HEK293 (cell line): ENCODE data around the gene ZNF506.

Experiments used
- CTCF ChIA-PET: fragments of 350-600 bp; formaldehyde crosslinking; extraction: SDS; loops from one replicate; lab custom pipeline; 2021; ENCODE audit warnings: antibody characterized with exemption; lab: Yijun Ruan, JAX
- POLR2A ChIA-PET: fragments of 300-600 bp; formaldehyde crosslinking; extraction: SDS; loops from one replicate; lab custom pipeline; 2020; ENCODE audit warnings: antibody characterized with exemption, inconsistent platforms; lab: Yijun Ruan, JAX
- H3K27ac ChIP-seq: fragments of 200-500 bp; sonication (Bioruptor generic); 2 replicates; pipeline ENCODE4 v1.5.1; 2014; ENCODE audit warnings: low read depth, low read length, control low read depth, inconsistent platforms; ENCODE audit errors: extremely low read depth
- H3K36me3 ChIP-seq, 2 experiments: fragments of 200-500 bp in 1 of 2; sonication (Bioruptor generic) in 1 of 2; 1 replicate in 1 of 2; 2 replicates in 1 of 2; pipeline ENCODE4 v1.5.1; 2014 to 2017; ENCODE audit warnings: inconsistent platforms in 2 of 2, low read length in 2 of 2; ENCODE audit not compliant: control insufficient read depth in 2 of 2, insufficient read depth in 1 of 2
- H3K4me1 ChIP-seq: fragments of 200-500 bp; sonication (Bioruptor generic); 2 replicates; pipeline ENCODE4 v1.5.1; 2014; ENCODE audit warnings: mild to moderate bottlenecking, low read length, inconsistent platforms; ENCODE audit not compliant: control insufficient read depth, insufficient read depth
- H3K4me3 ChIP-seq: 2 replicates; pipeline ENCODE4 v1.5.1; 2011; ENCODE audit warnings: low read depth, mild to moderate bottlenecking, control low read depth, low read length, moderate library complexity
- H3K9me3 ChIP-seq: fragments of 200-500 bp; sonication (Bioruptor generic); 2 replicates; pipeline ENCODE4 v1.5.1; 2014; ENCODE audit warnings: low read depth, low read length, inconsistent platforms; ENCODE audit not compliant: control insufficient read depth, insufficient read depth
- GLI2 ChIP-seq: fragments of 450-650 bp; formaldehyde crosslinking; IDR thresholded peaks from 2 replicates; pipeline ENCODE4; 2017; ENCODE audit warnings: missing biosample characterization, missing genetic modification characterization, low read depth, borderline replicate concordance
- GLIS1 ChIP-seq: fragments of 450-650 bp; formaldehyde crosslinking; IDR thresholded peaks from 2 replicates; pipeline ENCODE4 v1.5.1; 2016; ENCODE audit warnings: missing biosample characterization, missing genetic modification characterization
- IKZF3 ChIP-seq: fragments of 450-650 bp; IDR thresholded peaks from 2 replicates; pipeline ENCODE4 v1.5.0; 2018; ENCODE audit warnings: missing biosample characterization, mild to moderate bottlenecking, missing genetic modification characterization, moderate library complexity
- SETDB1 ChIP-seq: IDR thresholded peaks from one replicate; pipeline ENCODE4 v1.6.1; 2017; ENCODE audit warnings: mild to moderate bottlenecking, low read length, moderate library complexity, mixed read lengths; ENCODE audit not compliant: insufficient read length
- SP7 ChIP-seq: fragments of 450-650 bp; formaldehyde crosslinking; IDR thresholded peaks from 2 replicates; pipeline ENCODE4 v1.5.1; 2016; ENCODE audit warnings: missing biosample characterization, missing genetic modification characterization
- ZBTB7A ChIP-seq: fragments of 450-650 bp; formaldehyde crosslinking; IDR thresholded peaks from 2 replicates; pipeline ENCODE4 v1.5.1; 2016; ENCODE audit warnings: low read depth, missing biosample characterization, missing genetic modification characterization
- ZFP3 ChIP-seq: fragments of 450-650 bp; formaldehyde crosslinking; IDR thresholded peaks from 2 replicates; pipeline ENCODE4 v1.5.1; 2016; ENCODE audit warnings: low read depth, missing biosample characterization, missing genetic modification characterization
- ZNF16 ChIP-seq: fragments of 450-650 bp; formaldehyde crosslinking; IDR thresholded peaks from 2 replicates; pipeline ENCODE4 v1.5.1; 2016; ENCODE audit warnings: low read depth, missing biosample characterization, missing genetic modification characterization
- ZNF174 ChIP-seq: fragments of 450-650 bp; formaldehyde crosslinking; IDR thresholded peaks from 2 replicates; pipeline ENCODE4 v1.5.0; 2017; ENCODE audit warnings: missing biosample characterization, mild to moderate bottlenecking, missing genetic modification characterization
- ZNF184 ChIP-seq: fragments of 450-650 bp; IDR thresholded peaks from 2 replicates; pipeline ENCODE4 v1.5.1; 2018; ENCODE audit warnings: missing biosample characterization, mild to moderate bottlenecking, missing genetic modification characterization
- ZNF19 ChIP-seq: fragments of 450-650 bp; formaldehyde crosslinking; IDR thresholded peaks from 2 replicates; pipeline ENCODE4; 2016; ENCODE audit warnings: missing biosample characterization, missing genetic modification characterization, low read depth
- ZNF266 ChIP-seq: fragments of 450-650 bp; formaldehyde crosslinking; IDR thresholded peaks from 2 replicates; pipeline ENCODE4 v1.5.1; 2016; ENCODE audit warnings: missing biosample characterization, missing genetic modification characterization, low read depth
- ZNF311 ChIP-seq: fragments of 450-650 bp; formaldehyde crosslinking; IDR thresholded peaks from 2 replicates; pipeline ENCODE4 v1.5.1; 2017; ENCODE audit warnings: missing biosample characterization, missing genetic modification characterization, borderline replicate concordance
- ZNF394 ChIP-seq: fragments of 450-650 bp; formaldehyde crosslinking; IDR thresholded peaks from 2 replicates; pipeline ENCODE4 v1.5.1; 2016; ENCODE audit warnings: missing biosample characterization, missing genetic modification characterization, mild to moderate bottlenecking, moderate library complexity, borderline replicate concordance
- ZNF404 ChIP-seq: fragments of 450-650 bp; formaldehyde crosslinking; IDR thresholded peaks from 2 replicates; pipeline ENCODE4 v1.5.1; 2017; ENCODE audit warnings: missing biosample characterization, missing genetic modification characterization
- ZNF423 ChIP-seq: fragments of 450-650 bp; formaldehyde crosslinking; IDR thresholded peaks from 2 replicates; pipeline ENCODE4 v1.5.1; 2016; ENCODE audit warnings: missing biosample characterization, missing genetic modification characterization
- ZNF571 ChIP-seq: fragments of 450-650 bp; formaldehyde crosslinking; IDR thresholded peaks from 2 replicates; pipeline ENCODE4 v1.5.0; 2017; ENCODE audit warnings: missing biosample characterization, missing genetic modification characterization
- ZNF747 ChIP-seq: fragments of 450-650 bp; formaldehyde crosslinking; IDR thresholded peaks from 2 replicates; pipeline ENCODE4 v1.5.1; 2016; ENCODE audit warnings: missing biosample characterization, missing genetic modification characterization
- ZNF776 ChIP-seq: fragments of 450-650 bp; formaldehyde crosslinking; IDR thresholded peaks from 2 replicates; pipeline ENCODE4 v1.5.0; 2017; ENCODE audit warnings: missing biosample characterization, missing genetic modification characterization, borderline replicate concordance
- ZSCAN23 ChIP-seq: fragments of 450-650 bp; formaldehyde crosslinking; IDR thresholded peaks from 2 replicates; pipeline ENCODE4 v1.5.1; 2016; ENCODE audit warnings: missing biosample characterization, missing genetic modification characterization
- ZSCAN30 ChIP-seq: fragments of 450-650 bp; IDR thresholded peaks from 2 replicates; pipeline ENCODE4 v1.5.1; 2018; ENCODE audit warnings: missing biosample characterization, mild to moderate bottlenecking, missing genetic modification characterization, moderate library complexity
- TF ChIP-seq, protein P1 (sequence below): fragments of 450-650 bp; formaldehyde crosslinking; optimal IDR thresholded peaks from 2 replicates; pipeline ENCODE3; 2016; ENCODE audit warnings: missing biosample characterization, mild to moderate bottlenecking, missing genetic modification characterization
- TF ChIP-seq, protein P2 (sequence below): fragments of 450-650 bp; formaldehyde crosslinking; conservative IDR thresholded peaks from 2 replicates; pipeline ENCODE4 v1.5.1; 2016; ENCODE audit warnings: low read depth, missing biosample characterization, missing genetic modification characterization
- TF ChIP-seq, protein P3 (sequence below): sonication (generic); formaldehyde crosslinking; IDR thresholded peaks from 2 replicates; pipeline ENCODE4 v1.8.1; 2022; ENCODE audit warnings: mild to moderate bottlenecking, moderate library complexity, missing genetic modification reagents

ZNF506 gene

DNA sequence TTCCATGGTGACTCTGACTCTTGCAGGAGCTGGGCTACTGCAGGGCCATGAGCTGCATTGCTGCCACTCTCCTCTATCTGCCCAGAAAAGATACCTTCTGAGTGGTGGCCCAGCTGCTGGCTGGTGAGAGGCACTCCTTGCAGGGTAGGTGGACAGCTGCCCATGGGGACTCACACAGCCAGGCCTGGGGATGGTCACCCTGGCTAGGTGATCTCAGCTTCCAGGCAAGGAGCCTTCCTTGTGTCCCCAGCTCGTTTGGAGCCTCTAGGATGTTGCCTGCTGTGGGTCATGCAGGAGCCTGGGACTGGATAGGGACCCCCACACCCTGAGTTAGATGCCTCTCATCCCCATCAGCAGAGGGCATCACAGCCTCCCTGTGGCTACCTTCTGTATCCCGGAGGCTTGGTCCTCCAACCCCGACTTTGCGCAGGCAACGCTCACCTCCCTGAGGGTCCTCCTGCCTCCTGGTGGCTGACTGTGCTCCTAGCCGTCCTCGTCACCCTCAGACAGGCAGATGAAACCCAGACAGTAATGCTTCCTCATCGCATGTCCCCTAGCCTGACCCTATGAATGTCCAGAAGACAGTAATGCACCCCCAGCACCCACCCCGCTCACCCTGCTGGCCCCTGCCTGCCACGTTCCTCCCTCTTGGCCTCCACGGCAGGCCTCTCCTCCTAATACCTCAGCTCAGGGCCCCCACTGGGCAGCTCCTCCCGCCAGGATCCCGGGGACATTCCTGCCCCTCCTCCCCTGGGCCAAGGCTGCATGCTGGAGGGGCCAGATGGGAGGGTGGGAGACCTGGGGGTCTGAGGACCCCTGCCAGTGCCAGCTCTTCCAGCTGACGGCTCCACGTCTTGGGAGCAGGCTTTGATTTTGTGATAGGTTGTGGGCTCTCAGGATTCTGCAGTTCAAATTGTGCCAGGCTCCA is 75.0 kb downstream of the ZNF506 start:
- ChIA-PET POLR2A (no interaction called here), CTCF (no interaction called here)
- no peak overlapping the region for H3K27ac ChIP-seq
- H3K9me3 ChIP-seq = no peaks in the 10 kb centered on the region
- H3K4me1 ChIP-seq = no peaks in the 10 kb centered on the region
- no peaks in the 10 kb centered on the region for H3K36me3 ChIP-seq
- no peak for TF ChIP-seq ZNF19 (tag by site-specific recombination)
- TF ChIP-seq ZNF571 (tag by site-specific recombination) = no peak
- no peak for TF ChIP-seq ZNF184 (tag by site-specific recombination)
- TF ChIP-seq, protein P1, sequence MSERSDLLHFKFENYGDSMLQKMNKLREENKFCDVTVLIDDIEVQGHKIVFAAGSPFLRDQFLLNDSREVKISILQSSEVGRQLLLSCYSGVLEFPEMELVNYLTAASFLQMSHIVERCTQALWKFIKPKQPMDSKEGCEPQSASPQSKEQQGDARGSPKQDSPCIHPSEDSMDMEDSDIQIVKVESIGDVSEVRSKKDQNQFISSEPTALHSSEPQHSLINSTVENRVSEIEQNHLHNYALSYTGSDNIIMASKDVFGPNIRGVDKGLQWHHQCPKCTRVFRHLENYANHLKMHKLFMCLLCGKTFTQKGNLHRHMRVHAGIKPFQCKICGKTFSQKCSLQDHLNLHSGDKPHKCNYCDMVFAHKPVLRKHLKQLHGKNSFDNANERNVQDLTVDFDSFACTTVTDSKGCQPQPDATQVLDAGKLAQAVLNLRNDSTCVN = no peak
- TF ChIP-seq IKZF3 (tag by site-specific recombination) = no peak
- no peak for TF ChIP-seq ZNF404
- no peak for TF ChIP-seq ZBTB7A (tag by site-specific recombination)
- TF ChIP-seq ZNF174 = no peak
- no peak for TF ChIP-seq ZSCAN30 (tag by site-specific recombination)
- no peak for TF ChIP-seq ZNF747
- TF ChIP-seq SETDB1 = no peak
- no peak for TF ChIP-seq ZSCAN23 (tag by site-specific recombination)
- TF ChIP-seq ZNF266 = no peak
- TF ChIP-seq, protein P2, sequence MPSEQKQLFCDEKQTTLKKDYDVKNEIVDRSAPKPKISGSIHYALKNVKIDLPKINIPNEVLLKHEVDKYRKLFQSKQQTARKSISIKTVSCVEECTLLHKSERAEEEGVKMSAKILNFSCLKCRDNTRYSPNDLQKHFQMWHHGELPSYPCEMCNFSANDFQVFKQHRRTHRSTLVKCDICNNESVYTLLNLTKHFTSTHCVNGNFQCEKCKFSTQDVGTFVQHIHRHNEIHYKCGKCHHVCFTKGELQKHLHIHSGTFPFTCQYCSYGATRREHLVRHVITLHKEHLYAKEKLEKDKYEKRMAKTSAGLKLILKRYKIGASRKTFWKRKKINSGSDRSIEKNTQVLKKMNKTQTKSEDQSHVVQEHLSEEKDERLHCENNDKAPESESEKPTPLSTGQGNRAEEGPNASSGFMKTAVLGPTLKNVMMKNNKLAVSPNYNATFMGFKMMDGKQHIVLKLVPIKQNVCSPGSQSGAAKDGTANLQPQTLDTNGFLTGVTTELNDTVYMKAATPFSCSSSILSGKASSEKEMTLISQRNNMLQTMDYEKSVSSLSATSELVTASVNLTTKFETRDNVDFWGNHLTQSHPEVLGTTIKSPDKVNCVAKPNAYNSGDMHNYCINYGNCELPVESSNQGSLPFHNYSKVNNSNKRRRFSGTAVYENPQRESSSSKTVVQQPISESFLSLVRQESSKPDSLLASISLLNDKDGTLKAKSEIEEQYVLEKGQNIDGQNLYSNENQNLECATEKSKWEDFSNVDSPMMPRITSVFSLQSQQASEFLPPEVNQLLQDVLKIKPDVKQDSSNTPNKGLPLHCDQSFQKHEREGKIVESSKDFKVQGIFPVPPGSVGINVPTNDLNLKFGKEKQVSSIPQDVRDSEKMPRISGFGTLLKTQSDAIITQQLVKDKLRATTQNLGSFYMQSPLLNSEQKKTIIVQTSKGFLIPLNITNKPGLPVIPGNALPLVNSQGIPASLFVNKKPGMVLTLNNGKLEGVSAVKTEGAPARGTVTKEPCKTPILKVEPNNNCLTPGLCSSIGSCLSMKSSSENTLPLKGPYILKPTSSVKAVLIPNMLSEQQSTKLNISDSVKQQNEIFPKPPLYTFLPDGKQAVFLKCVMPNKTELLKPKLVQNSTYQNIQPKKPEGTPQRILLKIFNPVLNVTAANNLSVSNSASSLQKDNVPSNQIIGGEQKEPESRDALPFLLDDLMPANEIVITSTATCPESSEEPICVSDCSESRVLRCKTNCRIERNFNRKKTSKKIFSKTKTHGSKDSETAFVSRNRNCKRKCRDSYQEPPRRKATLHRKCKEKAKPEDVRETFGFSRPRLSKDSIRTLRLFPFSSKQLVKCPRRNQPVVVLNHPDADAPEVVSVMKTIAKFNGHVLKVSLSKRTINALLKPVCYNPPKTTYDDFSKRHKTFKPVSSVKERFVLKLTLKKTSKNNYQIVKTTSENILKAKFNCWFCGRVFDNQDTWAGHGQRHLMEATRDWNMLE = no peak
- no peak for TF ChIP-seq ZNF311
- H3K4me3 ChIP-seq = no peak overlapping the region

DNA sequence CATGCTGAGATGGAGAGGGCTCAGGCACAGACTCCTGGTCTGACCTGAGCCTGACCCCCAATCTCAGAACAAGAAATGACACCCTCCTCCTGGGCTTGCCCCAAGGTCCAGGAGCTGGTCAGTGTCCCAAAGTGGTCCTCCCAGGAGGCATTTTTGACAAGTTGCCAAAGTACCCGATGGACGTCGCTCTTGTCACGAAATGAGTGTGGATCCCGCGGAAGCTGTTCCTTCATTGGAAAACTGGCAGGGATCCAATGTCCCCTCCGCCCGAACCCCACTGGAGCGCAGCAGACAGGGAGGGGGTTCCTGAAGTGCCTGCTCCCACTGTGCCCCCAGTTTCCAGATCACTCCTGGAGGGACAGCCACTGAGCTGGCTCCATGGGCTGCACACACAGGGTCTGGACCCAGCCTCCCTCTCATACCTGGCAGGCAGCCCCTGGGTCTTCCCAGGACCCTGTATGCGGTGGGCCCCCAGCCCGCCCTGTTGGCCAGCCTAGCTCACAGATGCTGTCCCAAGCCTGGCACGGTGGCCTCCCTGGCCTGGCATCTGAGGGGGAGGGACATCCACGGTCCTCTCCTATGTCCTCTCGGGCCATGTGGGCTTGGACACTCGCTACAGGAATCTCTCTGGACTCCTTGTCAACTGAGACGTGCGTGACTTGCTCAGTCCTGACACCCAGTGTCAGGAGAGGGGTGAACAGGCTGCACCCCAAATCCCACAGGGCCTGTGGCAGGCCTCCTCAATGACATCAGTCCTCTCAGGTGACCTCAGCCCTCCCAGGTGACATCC is 75.9 kb downstream of the ZNF506 start:
- Histone ChIP-seq H3K27ac (no peak overlapping the region), H3K36me3 (no peaks in the 10 kb centered on the region), H3K4me3 (no peak overlapping the region), H3K9me3 (no peaks in the 10 kb centered on the region), H3K4me1 (no peaks in the 10 kb centered on the region)
- ChIA-PET CTCF (no interaction called here), POLR2A (no interaction called here)
- TF ChIP-seq, protein P1 = no peak
- TF ChIP-seq ZNF423 (tag by site-specific recombination) (no peak), SP7 (tag by site-specific recombination) (no peak), GLIS1 (tag by site-specific recombination) (no peak), ZNF776 (tag by site-specific recombination) (no peak), ZNF16 (tag by site-specific recombination) (no peak), GLI2 (tag by site-specific recombination) (no peak), ZNF571 (tag by site-specific recombination) (no peak), ZFP3 (tag by site-specific recombination) (no peak), ZNF394 (tag by site-specific recombination) (no peak)
- TF ChIP-seq, protein P3, sequence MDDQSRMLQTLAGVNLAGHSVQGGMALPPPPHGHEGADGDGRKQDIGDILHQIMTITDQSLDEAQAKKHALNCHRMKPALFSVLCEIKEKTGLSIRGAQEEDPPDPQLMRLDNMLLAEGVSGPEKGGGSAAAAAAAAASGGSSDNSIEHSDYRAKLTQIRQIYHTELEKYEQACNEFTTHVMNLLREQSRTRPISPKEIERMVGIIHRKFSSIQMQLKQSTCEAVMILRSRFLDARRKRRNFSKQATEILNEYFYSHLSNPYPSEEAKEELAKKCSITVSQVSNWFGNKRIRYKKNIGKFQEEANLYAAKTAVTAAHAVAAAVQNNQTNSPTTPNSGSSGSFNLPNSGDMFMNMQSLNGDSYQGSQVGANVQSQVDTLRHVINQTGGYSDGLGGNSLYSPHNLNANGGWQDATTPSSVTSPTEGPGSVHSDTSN (CRISPR knock-in tag) = no peak
